MV-4-11 (cell line): Measurements from ENCODE around the gene CCK.

Experiments
- DNase-seq: peaks from one replicate; lab custom pipeline; 2025; lab: John Stamatoyannopoulos, UW

The CCK gene

DNA sequence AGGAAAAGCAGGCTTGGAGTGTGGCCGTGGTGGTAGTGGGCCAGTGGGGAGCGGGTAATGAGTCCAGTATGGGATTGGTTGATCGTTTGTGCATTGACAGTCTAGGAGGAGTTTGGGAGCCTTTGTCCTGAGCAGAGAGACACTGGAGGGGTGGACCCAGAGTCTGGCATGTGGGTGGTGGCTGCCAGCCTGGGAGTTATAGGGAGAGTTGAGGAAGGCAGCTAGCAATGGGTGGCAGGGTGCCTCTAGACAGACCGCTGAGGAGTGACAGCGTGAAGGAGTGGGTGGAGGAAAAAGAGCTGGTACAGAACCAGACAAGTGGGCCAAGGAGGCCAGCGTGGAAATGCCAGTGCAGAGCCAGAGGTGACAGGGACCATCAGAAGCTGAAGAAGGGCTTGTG, 1.9 kb upstream of the CCK start:
- DNase-seq: no peak

DNA sequence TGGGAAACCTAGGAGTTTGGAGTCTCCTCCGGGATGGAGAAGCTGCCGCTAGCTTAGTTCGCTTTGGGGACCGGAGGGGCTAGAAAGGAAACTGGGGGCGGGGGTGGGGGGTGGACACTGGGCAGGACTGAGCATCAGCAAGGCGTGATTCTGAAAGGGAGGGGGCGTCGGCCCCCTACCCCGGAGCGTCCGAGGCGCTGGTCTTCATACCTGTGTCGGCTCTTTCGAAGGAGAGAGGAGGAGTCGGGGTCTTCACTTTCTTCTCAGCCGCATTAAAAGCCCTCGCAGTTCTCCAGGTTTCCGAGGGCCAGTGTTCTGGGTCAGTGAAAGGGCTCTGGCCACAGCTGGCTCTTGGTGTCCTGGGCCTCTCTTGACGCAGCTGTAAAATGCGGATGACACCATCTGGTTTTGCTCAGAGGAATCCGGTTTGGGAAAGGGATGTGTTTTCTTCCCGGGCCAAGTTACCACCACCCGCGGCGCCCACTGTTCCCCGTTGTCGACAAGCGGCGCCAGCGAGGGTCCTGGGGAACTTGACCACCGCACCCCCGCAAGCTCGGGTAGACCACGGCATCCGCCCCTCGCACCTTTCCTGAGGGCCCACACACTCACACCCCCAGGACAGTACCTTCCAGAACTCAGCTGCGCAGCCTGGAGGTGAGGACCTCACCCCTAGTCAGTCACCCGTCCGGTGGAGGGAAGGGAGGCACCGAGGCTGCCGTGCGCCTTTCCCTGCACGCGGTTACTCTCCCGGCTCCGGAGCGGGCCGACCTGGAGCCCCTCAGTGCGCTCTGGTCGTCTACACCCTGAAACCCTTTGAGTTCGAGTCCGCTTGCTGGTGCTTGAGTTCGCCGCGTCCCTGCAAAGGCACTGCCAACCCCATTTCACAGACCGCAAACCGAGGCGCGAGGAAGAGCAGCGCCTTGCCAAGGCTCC, 660 bp downstream of the CCK start:
- DNase-seq: no peak

DNA sequence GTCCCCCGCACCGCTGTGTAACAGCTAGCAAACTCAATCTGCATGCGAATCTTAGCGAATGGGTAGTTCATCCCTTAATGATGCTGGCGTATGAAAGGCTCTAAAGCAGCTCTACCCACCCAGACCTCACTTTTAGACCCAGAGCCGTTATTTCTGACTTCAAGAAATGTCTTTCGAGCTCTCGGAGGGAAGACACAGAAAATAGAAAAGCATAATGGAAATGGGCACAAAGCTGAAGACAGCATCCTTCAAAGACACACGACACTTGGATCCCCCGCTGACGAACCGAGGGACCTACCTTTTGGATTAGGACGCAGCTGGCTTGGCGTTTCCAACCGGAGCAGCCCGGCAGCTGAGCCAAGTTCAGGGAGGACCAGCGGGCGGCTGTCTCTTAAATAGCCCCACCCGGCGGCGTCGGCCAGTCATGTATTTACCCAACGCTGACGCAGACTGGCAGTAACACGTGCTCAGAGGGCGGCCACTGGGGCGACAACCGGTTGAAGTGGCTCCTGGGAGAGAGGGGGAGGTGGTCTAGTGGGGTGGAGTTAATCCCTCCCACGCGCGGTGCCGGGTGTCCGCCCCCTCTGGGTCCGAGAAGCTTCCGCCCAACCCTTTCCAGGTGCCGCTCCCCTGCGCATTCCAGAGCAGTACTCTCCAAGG, 1.5 kb downstream of the CCK start:
- no peak for DNase-seq

DNA sequence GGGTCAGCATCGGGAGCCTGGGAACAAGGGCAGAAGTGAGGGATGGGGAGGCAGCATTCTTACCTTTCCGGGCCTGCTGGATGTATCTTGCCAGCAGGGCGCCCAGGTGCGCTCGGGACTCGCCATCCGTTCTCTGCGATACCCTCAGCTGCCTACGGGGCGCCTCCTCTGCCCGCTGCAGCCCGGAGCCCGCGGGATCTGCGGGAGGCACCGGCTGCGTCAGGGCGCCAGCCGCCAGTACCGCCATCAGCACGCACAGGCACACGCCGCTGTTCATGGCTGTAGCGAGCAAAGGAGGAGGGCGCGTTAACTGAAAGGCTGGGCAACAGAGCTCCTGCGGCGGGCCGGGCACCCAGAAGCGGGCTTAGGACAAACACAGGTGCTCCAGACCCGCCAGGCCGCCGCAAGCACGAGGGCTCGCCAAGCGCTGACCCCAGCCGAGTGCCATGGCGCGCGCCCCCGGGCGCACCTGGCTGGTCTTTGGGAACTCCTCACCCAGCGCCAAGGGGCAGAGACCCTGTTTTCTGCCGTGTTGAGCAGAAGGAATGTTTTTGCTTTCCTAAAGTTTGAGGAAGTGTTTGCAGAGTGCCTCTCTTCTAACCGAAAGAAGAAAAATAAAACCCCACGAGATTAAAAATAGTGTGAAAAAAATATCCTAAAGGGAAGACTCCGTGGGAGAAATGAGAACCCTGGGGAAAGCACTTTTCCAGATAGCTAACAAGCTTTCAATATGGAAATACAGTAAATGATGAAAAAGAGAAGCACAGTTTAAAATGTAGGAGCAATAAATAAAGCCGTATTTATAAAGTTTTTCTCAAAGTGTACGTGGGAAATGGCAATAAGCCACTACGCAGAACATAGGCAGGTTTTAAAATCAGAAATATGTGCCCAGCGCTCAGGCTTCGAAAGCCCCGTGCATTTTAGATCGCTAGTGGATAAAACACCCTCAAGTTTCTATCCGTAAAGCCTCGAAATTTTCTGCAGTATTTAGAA, 2.3 kb downstream of the CCK start:
- DNase-seq: no peak

DNA sequence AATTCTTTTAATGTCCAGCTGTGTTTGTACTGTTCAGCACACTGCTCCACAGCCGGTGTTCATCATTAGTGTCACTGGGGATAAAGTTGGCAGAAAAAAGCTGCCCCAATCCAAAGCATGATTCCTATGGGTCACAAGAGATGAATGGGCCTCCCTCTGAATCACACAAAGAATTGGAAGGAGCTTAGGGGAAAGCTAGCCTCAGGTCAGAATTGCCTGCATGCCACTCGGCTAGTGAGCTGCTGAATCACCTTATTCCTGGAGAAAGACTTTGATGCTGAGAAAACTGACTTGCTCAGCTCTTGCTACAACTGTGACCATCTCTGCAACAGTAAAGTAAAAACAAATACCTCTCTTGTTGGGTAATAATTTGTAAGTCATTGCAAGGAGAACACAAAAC, 3.5 kb downstream of the CCK start:
- no peak for DNase-seq

DNA sequence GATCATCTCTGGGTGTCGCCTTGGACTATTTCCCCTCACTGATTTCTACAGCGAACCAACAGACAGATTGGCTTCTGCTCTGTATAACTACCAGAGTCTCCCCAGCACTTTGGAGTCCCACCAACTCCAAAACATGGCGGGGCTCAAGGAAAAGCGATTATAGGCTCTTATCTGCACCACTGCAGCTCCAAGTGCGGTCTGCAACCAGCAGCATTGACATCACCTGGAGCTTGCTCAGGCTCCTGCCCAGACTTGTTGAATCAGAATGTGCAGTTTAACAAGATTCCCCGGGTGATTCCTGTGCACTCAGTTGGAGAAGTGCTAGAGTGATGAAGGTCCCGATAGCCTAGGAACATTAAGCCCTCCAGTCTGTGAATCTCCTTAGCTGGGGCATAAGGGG, 9.0 kb downstream of the CCK start:
- no peak for DNase-seq

DNA sequence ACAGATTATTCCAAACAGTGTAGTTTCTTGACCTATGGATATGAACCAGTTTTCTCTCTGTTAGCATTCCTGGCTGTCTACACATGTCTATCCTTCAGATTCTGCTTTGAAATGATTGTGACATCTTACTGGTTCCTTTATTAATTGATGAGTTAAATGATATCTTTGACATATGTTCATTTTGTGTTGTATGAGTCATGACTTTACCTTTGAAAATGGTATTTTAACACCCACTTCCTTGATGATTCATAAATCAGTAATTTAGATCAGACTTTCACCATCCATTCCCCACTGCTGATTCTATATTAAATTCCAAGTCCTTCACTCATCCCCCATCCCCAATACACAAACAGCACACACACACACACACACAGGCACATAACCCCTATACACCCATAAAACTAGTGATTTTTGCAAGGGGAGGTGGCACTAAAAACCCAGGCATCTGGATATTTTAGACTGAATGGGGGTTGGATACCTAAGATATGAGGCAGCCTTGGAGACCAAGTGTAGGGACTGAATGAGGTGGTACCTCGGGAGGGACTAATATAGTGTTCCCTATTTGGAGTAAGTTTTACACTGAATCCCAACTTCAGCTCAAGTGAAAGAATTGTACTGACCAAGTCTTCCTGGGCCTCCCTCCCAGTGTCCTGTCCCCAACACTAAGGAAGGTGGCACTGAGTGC, 9.7 kb downstream of the CCK start:
- no peak for DNase-seq

DNA sequence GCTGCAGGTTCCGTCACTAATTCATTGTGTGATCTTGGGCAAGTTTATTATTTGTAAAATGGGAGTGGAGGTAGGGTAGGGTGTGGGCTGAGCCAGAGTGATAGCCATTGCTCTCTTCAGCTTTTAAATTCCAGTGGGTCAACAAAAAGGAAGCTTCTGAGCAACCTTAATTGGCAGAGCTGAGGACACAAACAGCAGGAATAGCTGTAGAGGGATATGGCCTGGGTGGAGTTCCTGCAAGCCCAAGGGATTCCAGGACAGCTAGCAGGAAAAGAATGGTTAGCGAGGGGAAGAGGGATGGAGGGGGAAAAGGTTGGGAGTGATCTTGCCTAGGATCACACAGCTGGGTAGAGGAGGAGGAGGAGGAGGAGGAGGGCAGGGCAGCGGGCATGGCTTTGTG, 11.4 kb downstream of the CCK start:
- no peak for DNase-seq

DNA sequence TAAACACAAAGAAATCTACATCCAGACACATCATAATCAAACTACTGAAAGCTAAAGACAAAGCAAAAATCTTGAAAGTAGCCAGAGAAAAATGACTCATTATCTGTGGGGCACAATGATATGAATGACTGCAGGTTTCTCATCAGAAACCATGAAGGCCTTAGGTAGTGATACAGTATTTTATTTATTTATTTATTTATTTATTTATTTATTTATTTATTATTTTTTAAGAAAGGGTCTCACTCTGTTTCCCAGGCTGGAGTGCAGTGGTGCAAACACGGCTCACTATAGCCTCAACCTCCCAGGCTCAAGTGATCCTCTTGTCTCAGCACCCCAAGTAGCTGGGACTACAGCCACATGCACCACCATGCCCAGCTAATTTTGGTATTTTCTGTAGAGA, 15.2 kb downstream of the CCK start:
- no peak for DNase-seq

DNA sequence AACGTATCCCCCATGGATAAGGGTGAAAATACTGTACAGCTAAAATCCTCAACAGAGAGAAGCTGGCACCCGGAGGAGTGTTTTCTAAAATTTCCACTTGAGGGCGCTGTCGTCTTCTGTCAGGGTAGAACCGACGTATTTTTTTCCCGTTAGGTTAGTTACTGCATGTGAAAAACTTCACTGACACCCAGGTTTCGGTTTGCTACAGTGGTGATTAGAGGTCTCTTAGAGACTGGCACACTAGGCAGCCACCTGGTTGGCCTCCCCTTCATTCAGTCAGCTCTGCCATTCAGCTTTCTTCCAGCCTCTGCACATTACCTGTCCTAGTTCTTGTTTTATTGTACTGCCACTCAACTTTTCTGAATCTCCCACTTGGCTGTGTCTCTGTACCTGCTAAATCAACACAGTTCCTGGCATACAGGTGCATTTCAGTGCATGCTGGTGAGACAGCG, 18.4 kb downstream of the CCK start:
- peak; percentile 43 for DNase-seq

DNA sequence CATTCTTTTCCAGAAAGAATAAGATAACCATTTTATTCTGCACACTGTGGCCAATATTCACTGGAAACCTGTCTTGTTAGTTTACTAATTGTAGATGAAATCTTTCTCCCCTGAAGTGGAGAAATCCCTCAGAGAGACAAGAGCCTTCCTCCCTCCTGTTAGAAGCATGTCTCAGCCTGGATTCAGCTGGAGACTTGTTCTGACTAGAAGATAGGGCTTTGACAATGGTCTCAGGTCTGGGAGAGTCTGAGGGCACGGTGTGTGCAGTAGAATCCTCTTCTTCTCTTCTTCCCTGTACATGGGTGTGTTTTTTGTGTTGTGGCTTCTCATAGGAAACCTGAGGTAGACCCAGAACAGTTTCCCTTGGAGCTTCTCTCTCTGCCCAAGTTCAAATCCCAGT, 19.9 kb downstream of the CCK start:
- DNase-seq: no peak

DNA sequence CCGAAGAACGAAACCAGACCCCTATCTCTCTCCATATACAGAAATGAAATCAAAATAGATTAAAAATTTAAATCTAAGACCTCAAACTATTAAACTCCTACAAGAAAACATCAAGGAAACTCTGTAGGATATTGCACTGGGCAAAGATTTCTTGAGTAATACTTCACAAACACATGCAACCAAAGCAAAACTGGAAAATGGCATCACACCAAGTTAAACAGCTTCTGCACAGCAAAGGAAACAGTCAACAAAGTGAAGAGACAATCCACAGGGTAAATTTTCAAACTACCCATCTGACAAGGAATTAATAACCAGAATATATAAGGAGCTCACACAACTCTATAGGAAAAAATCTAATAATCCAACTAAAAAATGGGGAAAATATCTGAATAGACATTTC, 29.4 kb downstream of the CCK start:
- no peak for DNase-seq

DNA sequence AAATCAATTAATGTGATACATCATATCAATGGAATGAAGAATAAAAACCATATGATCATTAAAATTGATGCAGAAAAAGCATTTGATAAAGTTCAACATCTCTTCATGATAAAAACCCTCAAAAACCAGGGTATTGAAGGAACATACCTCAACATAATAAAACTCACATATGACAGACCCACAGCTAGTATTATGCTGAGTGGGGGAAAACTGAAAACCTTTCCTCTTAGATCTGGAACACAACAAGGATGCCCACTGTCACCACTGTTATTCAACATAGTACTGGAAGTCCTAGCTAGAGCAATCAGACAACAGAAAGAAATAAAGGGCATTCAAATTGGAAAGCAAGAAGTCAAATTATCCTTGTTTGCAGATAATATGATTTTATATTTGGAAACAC, 30.5 kb downstream of the CCK start:
- DNase-seq: no peak

DNA sequence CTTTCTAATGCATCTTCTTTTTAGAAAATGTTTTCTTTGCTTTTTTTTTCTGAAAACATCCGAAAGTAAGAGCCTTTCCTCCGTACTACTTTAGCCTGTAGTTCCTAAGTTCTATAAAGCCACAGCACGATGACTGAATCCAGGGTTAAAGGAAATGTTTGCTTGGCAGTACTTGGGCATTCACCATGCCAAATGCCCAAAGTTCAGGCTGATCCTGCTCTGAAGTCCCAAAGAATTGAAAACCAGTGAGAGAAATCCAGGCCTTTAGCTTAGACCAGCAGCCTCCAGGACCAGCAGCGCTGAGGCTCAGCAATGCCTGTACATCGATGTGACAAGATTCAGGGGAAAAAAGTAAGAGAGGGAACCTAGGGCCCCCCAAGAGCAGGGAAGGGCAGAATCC, 35.1 kb downstream of the CCK start:
- no peak for DNase-seq

DNA sequence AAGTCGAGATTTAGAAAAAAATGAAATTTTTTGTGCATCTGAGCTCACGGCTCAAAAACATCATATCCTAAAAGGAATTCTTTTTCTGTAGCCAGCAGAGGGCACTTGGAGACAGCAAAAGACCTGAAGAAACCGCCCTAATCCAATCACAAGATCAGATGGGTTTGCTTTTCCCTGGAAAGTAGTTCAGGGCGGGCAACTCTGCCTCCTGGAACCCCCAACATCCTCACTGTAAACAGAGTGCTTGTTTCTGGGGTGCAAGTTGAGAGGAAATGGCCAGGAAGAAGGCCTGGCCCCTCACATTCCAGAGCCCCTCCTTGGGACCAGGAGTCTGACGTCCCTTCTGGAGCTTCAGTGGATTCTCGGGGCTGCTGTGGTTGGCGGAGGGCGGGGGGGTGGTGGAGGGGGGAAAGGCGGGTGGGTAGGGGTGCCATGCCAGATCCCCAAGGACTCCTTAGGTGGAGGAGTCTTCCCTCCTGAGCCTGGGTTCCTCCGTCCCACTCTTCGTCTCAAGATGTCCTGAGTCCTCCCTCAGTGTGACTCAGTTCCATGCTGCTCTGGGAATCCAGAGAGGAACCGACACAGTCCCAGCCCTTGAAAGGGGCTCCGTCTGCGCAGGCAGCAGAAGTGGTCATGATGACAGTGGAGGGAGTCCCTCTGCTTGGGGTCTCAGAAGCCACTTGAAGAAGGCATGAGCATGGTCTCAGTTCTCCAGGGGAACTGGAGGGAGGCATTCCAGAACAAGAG, 35.9 kb downstream of the CCK start:
- peak; percentile 17 for DNase-seq

DNA sequence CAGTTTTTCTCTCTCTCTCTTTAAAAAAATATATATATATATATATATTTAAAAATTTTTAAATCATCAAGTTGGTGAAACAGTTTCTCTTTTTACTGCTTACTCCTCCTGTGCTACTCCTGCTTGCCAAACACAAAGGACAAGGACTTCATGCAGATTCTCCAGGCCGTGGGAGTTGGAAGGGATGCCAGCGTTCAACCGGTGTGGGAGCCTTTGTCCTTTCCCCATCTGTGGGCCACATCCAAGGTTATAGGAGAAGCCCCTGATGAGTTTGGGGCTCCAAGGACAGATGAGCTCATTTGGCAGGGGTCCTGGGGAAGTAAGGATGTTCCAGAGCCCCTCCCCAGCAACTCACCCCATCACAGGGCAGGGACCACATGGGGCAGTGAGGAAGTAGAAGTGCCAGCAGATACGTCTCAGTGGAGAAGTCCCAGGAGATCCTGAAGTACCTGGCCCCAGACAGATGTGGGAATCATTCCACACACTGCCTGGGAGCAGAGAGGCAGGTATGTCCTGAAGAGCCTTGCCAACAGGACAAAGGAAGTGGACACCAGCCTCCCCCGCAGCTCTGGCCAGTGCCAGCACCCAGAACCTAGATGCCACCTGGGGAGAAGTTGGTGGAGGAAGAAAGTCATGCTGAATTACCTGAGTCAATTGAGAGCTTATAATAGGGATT, 36.6 kb downstream of the CCK start:
- DNase-seq: no peak

DNA sequence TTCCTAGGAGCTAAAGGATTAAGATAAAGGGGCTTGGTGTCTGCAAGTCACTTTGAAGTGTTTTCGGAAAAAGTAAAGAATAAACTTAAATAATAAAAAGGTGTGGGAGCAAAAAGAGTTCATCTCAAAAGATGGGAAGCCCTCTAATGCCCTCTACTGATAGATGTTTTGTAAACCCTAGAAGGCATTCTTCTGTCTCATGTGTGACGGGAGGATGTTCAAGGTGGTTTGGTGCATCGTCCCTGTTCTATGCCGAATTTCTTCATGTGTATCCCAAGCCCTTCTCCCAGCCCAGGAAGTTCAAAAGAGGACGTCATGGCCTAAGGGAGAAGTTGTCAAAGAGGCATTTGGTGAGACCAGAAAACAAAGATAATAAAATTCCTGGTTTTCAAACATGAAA, 37.2 kb downstream of the CCK start:
- DNase-seq: no peak

DNA sequence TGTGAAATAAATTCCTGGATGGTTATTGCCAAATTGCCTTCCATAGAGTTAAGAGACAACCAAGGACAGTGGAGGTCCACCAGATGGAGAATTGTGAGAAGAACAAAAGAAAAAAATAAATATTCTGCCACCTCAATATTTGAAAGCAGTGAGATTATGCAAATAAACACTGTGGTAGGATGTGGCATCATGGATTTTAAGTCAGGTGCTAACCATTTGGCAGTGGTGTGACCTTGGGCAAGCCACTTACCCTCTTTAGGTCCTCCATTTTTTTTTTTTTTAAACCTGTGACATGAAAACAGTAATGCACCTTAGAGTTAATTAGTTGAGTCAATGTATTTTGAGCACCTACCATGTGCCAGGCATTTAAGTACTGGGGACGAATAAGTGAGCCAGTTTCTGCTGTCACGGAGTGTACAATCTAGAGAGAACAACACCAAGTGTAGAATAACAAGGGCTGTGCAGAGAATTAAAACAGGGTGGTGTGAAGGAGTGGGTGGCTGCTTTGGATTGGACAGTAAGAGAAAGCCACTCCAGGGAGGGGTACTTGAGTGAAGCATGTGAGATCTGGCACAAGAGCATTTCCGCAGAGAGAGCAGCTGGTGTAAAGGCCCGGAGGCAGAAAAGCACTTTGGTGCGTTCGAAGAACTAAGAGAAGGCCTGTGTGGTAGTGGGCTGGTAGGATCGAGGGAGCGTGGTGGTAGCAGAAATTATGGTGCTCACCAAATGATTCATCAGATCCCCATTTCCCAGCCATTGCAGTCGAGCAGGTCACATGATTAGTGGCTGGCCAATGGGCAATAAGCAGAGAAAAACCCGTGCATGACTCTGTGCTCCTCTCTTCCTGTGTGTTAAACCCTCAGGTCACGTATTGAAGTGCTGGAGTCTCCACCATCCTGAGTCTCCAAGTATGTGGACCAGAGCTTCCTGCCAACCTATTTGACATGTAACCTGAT, 39.2 kb downstream of the CCK start:
- DNase-seq: peak; percentile 8
